Tibial artery (tissue), 4 donors: ENCODE results near the gene GRAMD1B.
"Not testable (repeated sequence)": the region's sequence is repeated elsewhere in the genome, so short reads cannot be mapped to it uniquely, and the experiment has no call there.

ENCODE experiments used
- DNase-seq, 2 donors: peaks; one replicate each; pipeline ENCODE4 v3.0.0-alpha.2; 2019
- H3K27ac ChIP-seq, 2 donors: fragments of 200-600 bp; sonication (generic) in 1 of 2; 1 replicate in 1 of 2; 2 replicates in 1 of 2; pipeline ENCODE4 v1.5.1; 2018 to 2019; ENCODE audit warnings: mild to moderate bottlenecking in 1 of 2
- H3K27me3 ChIP-seq, 2 donors: fragments of 200-600 bp; sonication (generic) in 1 of 2; one replicate each; pipeline versions ENCODE4 v1.5.1 to v1.6.0; 2016 to 2019
- H3K36me3 ChIP-seq, 3 donors: fragments of 200-600 bp; sonication (generic) in 2 of 3; one replicate each; pipeline ENCODE4 v1.5.1; 2016 to 2019; ENCODE audit warnings: mild to moderate bottlenecking in 2 of 3
- H3K4me1 ChIP-seq, 4 donors: fragments of 200-600 bp; sonication (generic) in 2 of 4; 1 replicate in 3 of 4; 2 replicates in 1 of 4; pipeline ENCODE4 v1.5.1; 2016 to 2019
- H3K4me3 ChIP-seq, 2 donors: fragments of 200-600 bp; sonication (generic) in 1 of 2; 1 replicate in 1 of 2; 2 replicates in 1 of 2; pipeline ENCODE4 v1.5.1; 2018 to 2019; ENCODE audit warnings: mild to moderate bottlenecking in 2 of 2
- H3K9me3 ChIP-seq, 3 donors: fragments of 200-600 bp; sonication (generic) in 1 of 3; one replicate each; pipeline ENCODE4 v1.5.1; 2016 to 2019
- intact Hi-C: fragments of 100-400 bp; cut with DNase I; formaldehyde crosslinking; loops from one replicate; pipeline ENCODE4 v1.15.0; 2023; ENCODE audit warnings: low total_unique reads
- TF ChIP-seq, protein P1 (sequence below), 2 experiments: fragments of 200-600 bp in 1 of 2; fragments of 450-650 bp in 1 of 2; IDR thresholded peaks; one replicate each; pipeline ENCODE4 v1.5.1; 2017 to 2019; ENCODE audit warnings: antibody characterized with exemption in 2 of 2, mild to moderate bottlenecking in 1 of 2, moderate library complexity in 1 of 2

Gene GRAMD1B

DNA sequence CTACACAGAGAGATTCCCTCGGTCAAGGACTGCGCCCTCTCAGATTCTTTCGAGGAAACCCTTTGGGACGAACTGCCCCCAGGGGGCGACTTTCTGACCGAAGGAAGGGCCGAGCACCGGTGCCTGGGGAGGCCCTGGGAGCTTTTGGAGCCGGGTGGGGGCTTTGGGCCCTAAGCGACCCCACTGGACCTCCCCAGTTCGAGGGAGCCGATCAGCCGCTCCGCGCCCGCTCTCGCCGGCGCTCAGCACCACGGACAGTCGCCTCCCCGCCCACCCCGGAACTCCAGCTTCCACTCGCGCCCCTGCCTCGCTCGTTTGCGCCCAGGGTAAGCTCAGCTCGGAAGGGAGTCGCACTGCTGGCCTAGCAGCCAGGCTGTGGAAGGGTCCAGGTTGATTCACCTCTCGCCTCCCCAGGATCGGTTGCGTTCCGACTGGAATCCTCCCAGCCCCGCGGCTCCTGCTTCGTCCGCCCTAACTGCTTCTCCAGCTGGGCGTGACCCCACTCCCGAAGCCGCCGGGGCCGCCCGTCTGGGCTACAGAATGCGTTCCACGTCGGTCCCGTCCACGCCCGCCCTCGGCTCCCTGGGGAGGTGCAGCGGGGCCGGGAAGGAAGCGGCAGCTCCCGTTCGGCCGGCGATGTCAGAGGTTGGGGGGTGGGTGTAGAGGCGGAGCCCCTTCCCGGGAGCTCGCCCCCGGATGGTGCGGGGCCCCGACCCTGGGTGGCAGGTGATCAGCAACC is 223.9 kb downstream of the GRAMD1B start:
- Histone ChIP-seq H3K4me1 (peaks cover 0 to 18% (median 13%) of the 10 kb centered on the region in 4 donors), H3K27ac (no peak overlapping the region), H3K4me3 (peak overlapping the region; percentile 34 to 50), H3K27me3 (peaks cover 0 to 44% of the 10 kb centered on the region in 2 donors), H3K36me3 (no peaks in the 10 kb centered on the region), H3K9me3 (no peaks in the 10 kb centered on the region)
- DNase-seq, result peak in 1 of 2 donors; percentile 24
- intact Hi-C loops, result no loop called here
- TF ChIP-seq, protein P1, sequence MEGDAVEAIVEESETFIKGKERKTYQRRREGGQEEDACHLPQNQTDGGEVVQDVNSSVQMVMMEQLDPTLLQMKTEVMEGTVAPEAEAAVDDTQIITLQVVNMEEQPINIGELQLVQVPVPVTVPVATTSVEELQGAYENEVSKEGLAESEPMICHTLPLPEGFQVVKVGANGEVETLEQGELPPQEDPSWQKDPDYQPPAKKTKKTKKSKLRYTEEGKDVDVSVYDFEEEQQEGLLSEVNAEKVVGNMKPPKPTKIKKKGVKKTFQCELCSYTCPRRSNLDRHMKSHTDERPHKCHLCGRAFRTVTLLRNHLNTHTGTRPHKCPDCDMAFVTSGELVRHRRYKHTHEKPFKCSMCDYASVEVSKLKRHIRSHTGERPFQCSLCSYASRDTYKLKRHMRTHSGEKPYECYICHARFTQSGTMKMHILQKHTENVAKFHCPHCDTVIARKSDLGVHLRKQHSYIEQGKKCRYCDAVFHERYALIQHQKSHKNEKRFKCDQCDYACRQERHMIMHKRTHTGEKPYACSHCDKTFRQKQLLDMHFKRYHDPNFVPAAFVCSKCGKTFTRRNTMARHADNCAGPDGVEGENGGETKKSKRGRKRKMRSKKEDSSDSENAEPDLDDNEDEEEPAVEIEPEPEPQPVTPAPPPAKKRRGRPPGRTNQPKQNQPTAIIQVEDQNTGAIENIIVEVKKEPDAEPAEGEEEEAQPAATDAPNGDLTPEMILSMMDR (IDR thresholded peaks at IDR 0.05), result no peak

GRCh38 chr11:123654566-123655081 is 224.6 kb downstream of the GRAMD1B start, which contains the start of gene SCN3B:
Gene SCN3B, minus strand, starts transcription at chr11:123654624. Its CDS starts 823 bp downstream, at chr11:123653801.
- no peaks in the 10 kb centered on the region for H3K36me3 ChIP-seq
- peaks cover 0 to 44% of the 10 kb centered on the region in 2 donors for H3K27me3 ChIP-seq
- H3K4me1 ChIP-seq, result peaks cover 0 to 18% (median 13%) of the 10 kb centered on the region in 4 donors
- peak in 1 of 2 donors; percentile 24 for DNase-seq
- TF ChIP-seq, protein P1 (IDR thresholded peaks at IDR 0.05), result no peak
- peak within 1 kb of the TSS; percentile 34 to 50 for H3K4me3 ChIP-seq
- intact Hi-C loops, result no loop called here
- no peak within 1 kb of the TSS for H3K27ac ChIP-seq
- H3K9me3 ChIP-seq, result no peaks in the 10 kb centered on the region

GRCh38 chr11:123659311-123659710 is 229.2 kb downstream of the GRAMD1B start:
- no peaks in the 10 kb centered on the region for H3K36me3 ChIP-seq
- TF ChIP-seq, protein P1 (IDR thresholded peaks at IDR 0.05), result no peak

DNA sequence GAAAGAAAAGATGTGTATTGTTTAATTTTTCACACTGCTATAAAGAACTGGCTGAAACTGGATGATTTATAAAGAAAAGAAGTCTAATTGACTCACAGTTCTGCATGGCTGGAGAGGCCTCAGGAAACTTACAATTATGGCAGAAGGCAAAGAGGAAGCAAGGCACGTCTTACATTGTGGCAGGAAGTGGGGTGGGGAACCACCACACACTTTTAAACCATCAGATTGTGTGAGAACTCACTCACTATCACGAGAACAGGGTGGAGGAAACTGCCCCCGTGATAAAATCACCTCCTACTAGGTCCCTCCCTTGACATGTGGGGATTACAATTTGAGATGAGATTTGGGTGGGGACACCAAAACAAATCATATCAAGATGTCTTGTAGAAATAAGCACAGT is 229.9 kb downstream of the GRAMD1B start:
- H3K9me3 ChIP-seq, DNase-seq, intact Hi-C loops, H3K4me1 ChIP-seq, H3K4me3 ChIP-seq, H3K36me3 ChIP-seq, H3K27ac ChIP-seq: not testable (repeated sequence)
- peaks cover 0 to 19% of the 10 kb centered on the region in 2 donors for H3K27me3 ChIP-seq

More at GRCh38 chr11:123659311-123659710, 229.2 kb downstream of the GRAMD1B start:
- Histone ChIP-seq H3K4me1 (peaks cover 0 to 8% (median 7%) of the 10 kb centered on the region in 4 donors), H3K27me3 (peaks cover 0 to 26% of the 10 kb centered on the region in 2 donors), H3K4me3 (no peak overlapping the region), H3K9me3 (no peaks in the 10 kb centered on the region), H3K27ac (no peak overlapping the region)
- intact Hi-C loops, result no loop called here
- DNase-seq, result no peak

- Histone ChIP-seq H3K4me1 (no peaks in the 10 kb centered on the region), H3K27ac (no peak overlapping the region), H3K4me3 (no peak overlapping the region), H3K9me3 (no peaks in the 10 kb centered on the region), H3K27me3 (peaks cover 0 to 4% of the 10 kb centered on the region in 2 donors), H3K36me3 (no peaks in the 10 kb centered on the region)
- TF ChIP-seq, protein P1 (IDR thresholded peaks at IDR 0.05), result no peak
- no peak for DNase-seq
- intact Hi-C loops, result no loop called here
Observed at GRCh38 chr11:123665306-123665705, 235.2 kb downstream of the GRAMD1B start.

- no peak overlapping the region for H3K4me3 ChIP-seq
- no peaks in the 10 kb centered on the region for H3K4me1 ChIP-seq
- H3K36me3 ChIP-seq, result no peaks in the 10 kb centered on the region
- DNase-seq, result no peak
- H3K9me3 ChIP-seq, result no peaks in the 10 kb centered on the region
- intact Hi-C loops, result no loop called here
- TF ChIP-seq, protein P1 (IDR thresholded peaks at IDR 0.05), result no peak
- H3K27ac ChIP-seq, result no peak overlapping the region
- no peaks in the 10 kb centered on the region for H3K27me3 ChIP-seq
Observed at GRCh38 chr11:123670081-123670480, 240.0 kb downstream of the GRAMD1B start.
